ENCODE results near the gene GPR162.

DNA sequence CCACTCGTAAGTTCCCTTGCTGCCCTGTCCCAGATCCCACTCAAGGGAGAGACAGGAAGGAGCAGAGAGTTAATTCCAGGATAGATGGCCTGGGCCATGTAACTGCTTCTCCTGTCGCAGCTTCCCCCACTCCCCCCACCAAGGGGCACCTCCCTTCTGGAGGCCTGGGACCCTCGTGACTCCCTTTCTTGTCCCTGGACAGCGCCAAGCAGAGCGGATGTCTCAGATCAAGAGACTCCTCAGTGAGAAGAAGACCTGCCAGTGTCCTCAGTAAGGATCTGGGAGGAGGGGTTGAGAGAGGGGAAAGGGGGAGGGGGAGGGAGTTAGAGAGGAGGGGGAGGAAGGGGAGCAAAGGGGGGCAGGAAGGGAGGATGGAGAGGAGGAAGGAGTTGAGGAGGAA lies 3.0 kb upstream of the GPR162 start:
- TF ChIP-seq, protein P1, sequence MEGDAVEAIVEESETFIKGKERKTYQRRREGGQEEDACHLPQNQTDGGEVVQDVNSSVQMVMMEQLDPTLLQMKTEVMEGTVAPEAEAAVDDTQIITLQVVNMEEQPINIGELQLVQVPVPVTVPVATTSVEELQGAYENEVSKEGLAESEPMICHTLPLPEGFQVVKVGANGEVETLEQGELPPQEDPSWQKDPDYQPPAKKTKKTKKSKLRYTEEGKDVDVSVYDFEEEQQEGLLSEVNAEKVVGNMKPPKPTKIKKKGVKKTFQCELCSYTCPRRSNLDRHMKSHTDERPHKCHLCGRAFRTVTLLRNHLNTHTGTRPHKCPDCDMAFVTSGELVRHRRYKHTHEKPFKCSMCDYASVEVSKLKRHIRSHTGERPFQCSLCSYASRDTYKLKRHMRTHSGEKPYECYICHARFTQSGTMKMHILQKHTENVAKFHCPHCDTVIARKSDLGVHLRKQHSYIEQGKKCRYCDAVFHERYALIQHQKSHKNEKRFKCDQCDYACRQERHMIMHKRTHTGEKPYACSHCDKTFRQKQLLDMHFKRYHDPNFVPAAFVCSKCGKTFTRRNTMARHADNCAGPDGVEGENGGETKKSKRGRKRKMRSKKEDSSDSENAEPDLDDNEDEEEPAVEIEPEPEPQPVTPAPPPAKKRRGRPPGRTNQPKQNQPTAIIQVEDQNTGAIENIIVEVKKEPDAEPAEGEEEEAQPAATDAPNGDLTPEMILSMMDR (conservative IDR thresholded peaks at IDR 0.05; ENCODE audit: low read length) = no peak
- no peak for TF ChIP-seq EZH2phosphoT487 (IDR thresholded peaks at IDR 0.05; ENCODE audit: borderline replicate concordance)

Data from Loucy (cell line).